Pulmonary artery endothelial cell (primary cell): ENCODE data around the gene ILRUN. TPM values are rescaled to one million over a fixed set of nuclear protein-coding genes. Genes with fewer than 3 reads are reported as not detected.
"Not testable (repeated sequence)": the region's sequence is repeated elsewhere in the genome, so short reads cannot be mapped to it uniquely, and the experiment has no call there.

ENCODE experiments used
- DNase-seq: peaks from one replicate; pipeline ENCODE4 v3.0.0-alpha.2; 2011; ENCODE audit warnings: low read depth, low spot score
- total RNA-seq: library from RNA; depleted of rRNA; stranded (reverse); fragments of >200 nt; gene quantifications from 2 replicates; pipeline ENCODE4 v1.2.3, GENCODE V29; 2014

ILRUN gene
- total RNA-seq, 1 donor from 2014 or later: 40.3 TPM

- DNase-seq: no peak
Observed at GRCh38 chr6:34697904-34698559, 1.5 kb upstream of the ILRUN start.

GRCh38 chr6:34697544-34697836, 923 bp upstream of the ILRUN start:
- DNase-seq: no peak

- DNase-seq: no peak
Observed at GRCh38 chr6:34696189-34696738, 303 bp downstream of the ILRUN start.

- DNase-seq: no peak
Observed at GRCh38 chr6:34695729-34696188, 808 bp downstream of the ILRUN start.

GRCh38 chr6:34692280-34692679, 4.3 kb downstream of the ILRUN start:
- no peak for DNase-seq

GRCh38 chr6:34689742-34690141, 6.8 kb downstream of the ILRUN start:
- DNase-seq: no peak

GRCh38 chr6:34688956-34689355, 7.6 kb downstream of the ILRUN start:
- no peak for DNase-seq

GRCh38 chr6:34684919-34685318, 11.6 kb downstream of the ILRUN start:
- no peak for DNase-seq

- no peak for DNase-seq
Observed at GRCh38 chr6:34684364-34684763, 12.2 kb downstream of the ILRUN start.

GRCh38 chr6:34680802-34681515, 15.6 kb downstream of the ILRUN start:
- no peak for DNase-seq

- not testable (repeated sequence) for DNase-seq
Observed at GRCh38 chr6:34680313-34680712, 16.3 kb downstream of the ILRUN start.

GRCh38 chr6:34679552-34680253, 16.9 kb downstream of the ILRUN start:
- no peak for DNase-seq

GRCh38 chr6:34676140-34676539, 20.4 kb downstream of the ILRUN start:
- DNase-seq: no peak

- DNase-seq: not testable (repeated sequence)
Observed at GRCh38 chr6:34674930-34675329, 21.6 kb downstream of the ILRUN start.

GRCh38 chr6:34674268-34674639, 22.3 kb downstream of the ILRUN start:
- DNase-seq: no peak

GRCh38 chr6:34673064-34673463, 23.5 kb downstream of the ILRUN start:
- DNase-seq: no peak

GRCh38 chr6:34672657-34673043, 23.9 kb downstream of the ILRUN start:
- DNase-seq: no peak

GRCh38 chr6:34671801-34672656, 24.5 kb downstream of the ILRUN start:
- no peak for DNase-seq

GRCh38 chr6:34671367-34671766, 25.2 kb downstream of the ILRUN start:
- DNase-seq: no peak

- not testable (repeated sequence) for DNase-seq
Observed at GRCh38 chr6:34668799-34669198, 27.8 kb downstream of the ILRUN start.

- DNase-seq: no peak
Observed at GRCh38 chr6:34667481-34668238, 28.9 kb downstream of the ILRUN start.
